ENCODE results near the gene TMEM200B. TPM values are rescaled to one million over a fixed set of nuclear protein-coding genes. Genes with fewer than 3 reads are reported as not detected.

TMEM200B gene
- total RNA-seq, 1 experiment from 2014 or later = 12.6 TPM

GRCh38 chr1:29082519-29082918 is 41.2 kb downstream of the TMEM200B start:
- no peak overlapping the region for H2AFZ ChIP-seq (ENCODE audit: low read length)
- H3K79me2 ChIP-seq (ENCODE audit: insufficient read depth, low read length) = no peaks in the 10 kb centered on the region
- H3K23ac ChIP-seq (ENCODE audit: insufficient read length, low read depth, low read length) = no peak overlapping the region
- H3K9me3 ChIP-seq (ENCODE audit: control insufficient read depth, low read depth, low read length) = no peaks in the 10 kb centered on the region
- no peak overlapping the region for H4K8ac ChIP-seq (replicated peaks; ENCODE audit: insufficient read length, low read depth, low read length)
- no peak overlapping the region for H2BK15ac ChIP-seq (ENCODE audit: low read depth, low read length)
- no peak overlapping the region for H4K91ac ChIP-seq (ENCODE audit: insufficient read length, low read depth, low read length)
- no peaks in the 10 kb centered on the region for H3K79me1 ChIP-seq (ENCODE audit: insufficient read depth, low read depth, low read length, poor library complexity, severe bottlenecking)
- H3T11ph ChIP-seq (ENCODE audit: low read length) = no peak overlapping the region
- H4K20me1 ChIP-seq (ENCODE audit: control insufficient read depth, insufficient read depth, insufficient read length) = no peaks in the 10 kb centered on the region
- H3K14ac ChIP-seq (ENCODE audit: insufficient read depth, low read length) = no peak overlapping the region
- no peak overlapping the region for H2BK120ac ChIP-seq (ENCODE audit: low read depth, low read length, poor library complexity, severe bottlenecking)
- H2BK20ac ChIP-seq (ENCODE audit: low read depth, low read length, poor library complexity, severe bottlenecking) = no peak overlapping the region
- no peak for TF ChIP-seq CTCF (conservative IDR thresholded peaks at IDR 0.05)
- H3K27ac ChIP-seq (ENCODE audit: insufficient read length, low read depth, low read length) = no peak overlapping the region
- no peaks in the 10 kb centered on the region for H3K36me3 Mint-ChIP-seq (ENCODE audit: insufficient read depth in 1 of 3, low read depth in 3 of 3)
- DNase-seq = no peak
- no CpG with 5 or more reads among the region's 3 CpGs for WGBS (ENCODE audit: extremely low coverage, insufficient read length, low lambda C conversion rate)
- H2BK5ac ChIP-seq (ENCODE audit: insufficient read length, low read length) = no peak overlapping the region
- H3K27me3 ChIP-seq (ENCODE audit: insufficient read depth, low read length) = no peaks in the 10 kb centered on the region
- no peak overlapping the region for H2AK5ac ChIP-seq (ENCODE audit: insufficient read length, low read length)
- no peak overlapping the region for H3K4me3 Mint-ChIP-seq
- no peak overlapping the region for H3K18ac ChIP-seq (ENCODE audit: insufficient read length, low read depth, low read length)
- H4K5ac ChIP-seq (ENCODE audit: insufficient read length, low read depth, low read length) = no peak overlapping the region
- H3K9ac ChIP-seq (ENCODE audit: extremely low read depth, insufficient read length, low read length) = no peak overlapping the region
- no peaks in the 10 kb centered on the region; the same call in 1 of the 2 replicates for H3K27me3 Mint-ChIP-seq (ENCODE audit: low read depth)
- no peak overlapping the region for H3K4ac ChIP-seq (ENCODE audit: low read depth, low read length)
- H3K4me1 Mint-ChIP-seq = peaks cover 5 to 12% of the 10 kb centered on the region in 2 experiments; a peak in 3 of 4 replicates
- H3K23me2 ChIP-seq (ENCODE audit: insufficient read length, low read depth, low read length, poor library complexity, severe bottlenecking) = no peaks in the 10 kb centered on the region
- no peaks in the 10 kb centered on the region; the same call in 1 of the 2 replicates for H3K4me1 ChIP-seq (ENCODE audit: insufficient read depth, low read length)
- H3K56ac ChIP-seq (ENCODE audit: insufficient read length, low read depth, low read length) = no peak overlapping the region
- H3K27ac Mint-ChIP-seq = no peak overlapping the region
- H3K9me3 Mint-ChIP-seq = no peaks in the 10 kb centered on the region
- no peak overlapping the region for H3K4me2 ChIP-seq (ENCODE audit: insufficient read depth, insufficient read length, low read length)
- H2BK12ac ChIP-seq (ENCODE audit: insufficient read length, low read depth, low read length) = no peak overlapping the region
